Measurements from ENCODE around the gene SCG3. TPM values are rescaled to one million over a fixed set of nuclear protein-coding genes. Genes with fewer than 3 reads are reported as not detected.

Gene SCG3
- total and polyA plus RNA-seq, 4 donors: 0.14 to 1.3 (median 0.26) TPM

- peak overlapping the region in 1 of 2 donors; percentile 59 for H3K27ac ChIP-seq (ENCODE audit: low read depth in 1 of 2, low read length in 1 of 2)
- no peak overlapping the region for H3K4me3 ChIP-seq
These were observed 57.2 kb downstream of the SCG3 start for GRCh38 chr15:51738553-51738952.

DNA sequence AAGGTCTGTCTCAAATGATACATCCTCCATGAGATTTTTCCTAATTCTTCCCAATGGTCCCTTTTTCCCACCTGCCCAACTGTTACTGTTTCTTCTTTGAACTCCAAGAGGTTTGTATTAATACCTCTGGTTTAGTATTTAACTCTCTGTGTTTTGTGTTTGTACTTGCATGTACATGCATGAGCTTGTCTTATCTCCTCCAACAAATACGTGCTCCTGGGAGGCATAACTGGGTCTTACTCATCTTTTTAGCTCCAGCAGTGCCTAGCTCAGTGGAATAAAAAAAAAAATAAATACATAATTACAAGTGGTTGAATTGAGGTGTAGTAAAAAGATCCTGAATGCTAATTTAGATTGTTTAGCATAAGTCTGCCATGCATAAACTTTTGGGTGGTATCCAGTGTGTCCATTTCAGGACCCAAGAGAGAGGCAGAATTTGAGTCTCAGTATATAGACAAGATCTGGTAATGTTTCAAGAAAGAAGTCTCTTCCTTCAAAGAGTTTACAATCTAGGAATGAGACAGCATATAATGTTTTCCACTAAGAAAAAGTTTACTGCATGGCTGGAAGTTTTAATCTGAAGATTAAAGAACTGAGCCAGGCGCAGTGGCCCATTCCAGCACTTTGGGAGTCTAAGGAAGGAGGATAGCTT, 57.9 kb downstream of the SCG3 start:
- no peak for ATAC-seq (ENCODE audit: insufficient read depth, low FRiP score)
- no peak for TF ChIP-seq CTCF (IDR thresholded peaks at IDR 0.05; ENCODE audit: control extremely low read depth, extremely low read depth)
- H3K36me3 ChIP-seq (ENCODE audit: control insufficient read depth in 4 of 4, insufficient read depth in 4 of 4, low read length in 4 of 4): no peaks in the 10 kb centered on the region
- peaks cover 0 to 8% (median 8%) of the 10 kb centered on the region in 3 donors for H3K27me3 ChIP-seq (ENCODE audit: control insufficient read depth in 3 of 3, insufficient read depth in 3 of 3, low read length in 2 of 3)
- H3K27ac ChIP-seq (ENCODE audit: low read depth in 1 of 2, low read length in 1 of 2): no peak overlapping the region
- H3K9me3 ChIP-seq (ENCODE audit: control insufficient read depth in 4 of 4, insufficient read depth in 3 of 4, low read length in 3 of 4): no peaks in the 10 kb centered on the region
- no peak overlapping the region for H3K4me3 ChIP-seq
- no peak overlapping the region for H3K9ac ChIP-seq (ENCODE audit: insufficient read depth in 1 of 2, low read length in 2 of 2)
- DNase-seq: no peak
- peaks cover 0 to 11% (median 3%) of the 10 kb centered on the region in 5 donors for H3K4me1 ChIP-seq (ENCODE audit: control insufficient read depth in 5 of 5, insufficient read depth in 5 of 5, low read length in 5 of 5)
- 97 to 99% methylated on average over 2 of the region's 2 CpGs for WGBS, 2 donors

More at GRCh38 chr15:51738553-51738952, 57.2 kb downstream of the SCG3 start:
- no peak for TF ChIP-seq CTCF (IDR thresholded peaks at IDR 0.05; ENCODE audit: control extremely low read depth, extremely low read depth)
- 70 to 89% methylated on average over 2 of the region's 2 CpGs for WGBS, 2 donors
- Histone ChIP-seq H3K27me3 (ENCODE audit: control insufficient read depth in 3 of 3, insufficient read depth in 3 of 3, low read length in 2 of 3) (peaks cover 0 to 8% (median 5%) of the 10 kb centered on the region in 3 donors), H3K4me1 (ENCODE audit: control insufficient read depth in 5 of 5, insufficient read depth in 5 of 5, low read length in 5 of 5) (peaks cover 0 to 11% (median 3%) of the 10 kb centered on the region in 5 donors), H3K9me3 (ENCODE audit: control insufficient read depth in 4 of 4, insufficient read depth in 3 of 4, low read length in 3 of 4) (no peaks in the 10 kb centered on the region), H3K9ac (ENCODE audit: insufficient read depth in 1 of 2, low read length in 2 of 2) (no peak overlapping the region), H3K36me3 (ENCODE audit: control insufficient read depth in 4 of 4, insufficient read depth in 4 of 4, low read length in 4 of 4) (no peaks in the 10 kb centered on the region)
- ATAC-seq (ENCODE audit: insufficient read depth, low FRiP score) (no peak), DNase-seq (no peak)

DNA sequence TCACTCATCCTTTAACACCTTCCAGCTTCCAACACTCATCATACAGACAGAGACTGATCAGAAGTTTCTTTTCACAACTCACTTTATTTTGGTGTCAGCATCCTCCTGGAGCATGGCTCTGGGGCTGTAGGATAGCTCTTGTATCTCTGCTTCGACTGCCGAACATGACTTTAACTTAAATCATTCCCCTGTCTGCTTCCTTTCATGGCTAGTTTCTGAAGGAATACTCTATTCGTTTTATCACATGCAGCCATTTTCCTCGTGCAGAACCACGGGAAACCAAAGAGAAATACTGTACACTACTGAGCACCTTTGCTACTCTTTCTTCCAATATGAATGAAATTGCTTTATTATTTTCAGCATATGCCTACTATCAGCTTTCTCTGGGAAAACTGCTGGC, 68.0 kb downstream of the SCG3 start:
- peaks cover 0 to 51% (median 47%) of the 10 kb centered on the region in 3 donors for H3K27me3 ChIP-seq (ENCODE audit: control insufficient read depth in 3 of 3, insufficient read depth in 3 of 3, low read length in 2 of 3)
- H3K9ac ChIP-seq (ENCODE audit: insufficient read depth in 1 of 2, low read length in 2 of 2): no peak overlapping the region
- no peaks in the 10 kb centered on the region for H3K36me3 ChIP-seq (ENCODE audit: control insufficient read depth in 4 of 4, insufficient read depth in 4 of 4, low read length in 4 of 4)
- no peak for DNase-seq
- H3K4me3 ChIP-seq: no peak overlapping the region
- WGBS, 2 donors: 85% methylated on average over 5 of the region's 5 CpGs
- TF ChIP-seq CTCF (IDR thresholded peaks at IDR 0.05; ENCODE audit: control extremely low read depth, extremely low read depth): no peak
- no peaks in the 10 kb centered on the region for H3K9me3 ChIP-seq (ENCODE audit: control insufficient read depth in 4 of 4, insufficient read depth in 3 of 4, low read length in 3 of 4)
- peaks cover 0 to 10% (median 4%) of the 10 kb centered on the region in 5 donors for H3K4me1 ChIP-seq (ENCODE audit: control insufficient read depth in 5 of 5, insufficient read depth in 5 of 5, low read length in 5 of 5)
- H3K27ac ChIP-seq (ENCODE audit: low read depth in 1 of 2, low read length in 1 of 2): no peak overlapping the region
- no peak for ATAC-seq (ENCODE audit: insufficient read depth, low FRiP score)

Measured in lung (tissue), 12 donors.